OCI-LY7 (cell line): ENCODE results near the gene PPP1R12C. TPM values are rescaled to one million over a fixed set of nuclear protein-coding genes. Genes with fewer than 3 reads are reported as not detected.

Experiments
- BruUV-seq: library from RNA; stranded (reverse); fragments of 400-500 nt; replicated peaks from 2 replicates; lab custom pipeline; 2021; lab: Mats Ljungman, UMichigan
- CTCF ChIA-PET: fragments of 300-600 bp; sonication (Branson Sonifier 250); formaldehyde crosslinking; loops from one replicate; lab custom pipeline; 2022; ENCODE audit warnings: antibody characterized with exemption; ENCODE audit not compliant: unreplicated experiment; lab: Charles Lee
- POLR2A ChIA-PET: fragments of 300-600 bp; sonication (Branson Sonifier 250); formaldehyde crosslinking; loops from one replicate; lab custom pipeline; 2022; ENCODE audit warnings: antibody characterized with exemption; lab: Charles Lee
- DNase-seq: peaks from one replicate; pipeline ENCODE4 v3.0.0-alpha.2; 2015; ENCODE audit warnings: low spot score
- H2AFZ ChIP-seq: fragments of 200-600 bp; sonication (generic), shearing (Covaris generic); 2 replicates; pipeline ENCODE4 v1.6.1; 2014; ENCODE audit warnings: mild to moderate bottlenecking, antibody characterized with exemption, low read length, moderate library complexity
- H3K27ac ChIP-seq: fragments of 200-600 bp; sonication (generic); 2 replicates; pipeline ENCODE4 v1.5.1; 2014; ENCODE audit warnings: mixed run types, low read depth, mild to moderate bottlenecking, moderate library complexity, low read length, inconsistent platforms; ENCODE audit not compliant: poor library complexity, severe bottlenecking
- H3K36me3 ChIP-seq: fragments of 200-600 bp; sonication (generic); 2 replicates; pipeline ENCODE4 v1.6.1; 2014; ENCODE audit warnings: mild to moderate bottlenecking, antibody characterized with exemption, low read length, moderate library complexity, mixed read lengths; ENCODE audit not compliant: insufficient read depth
- H3K4me1 ChIP-seq: fragments of 200-600 bp; sonication (generic); 2 replicates; pipeline ENCODE4 v1.5.1; 2014; ENCODE audit warnings: mild to moderate bottlenecking, low read length; ENCODE audit not compliant: insufficient read depth, poor library complexity, severe bottlenecking
- H3K4me2 ChIP-seq: fragments of 200-600 bp; sonication (generic); 2 replicates; pipeline ENCODE4 v1.6.1; 2014; ENCODE audit warnings: mild to moderate bottlenecking, low read length
- H3K4me3 ChIP-seq: fragments of 200-600 bp; sonication (generic); 2 replicates; pipeline ENCODE4 v1.5.1; 2014; ENCODE audit warnings: mild to moderate bottlenecking, low read depth, low read length; ENCODE audit not compliant: poor library complexity, severe bottlenecking
- H3K79me2 ChIP-seq: fragments of 200-600 bp; sonication (generic); 2 replicates; pipeline ENCODE4 v1.6.1; 2016; ENCODE audit warnings: low read depth, mild to moderate bottlenecking, low read length, moderate library complexity, mixed read lengths; ENCODE audit not compliant: insufficient read depth
- H3K9me2 ChIP-seq: fragments of 200-600 bp; sonication (generic); 2 replicates; pipeline ENCODE4 v1.6.1; 2016; ENCODE audit warnings: mild to moderate bottlenecking, low read length, mixed read lengths; ENCODE audit not compliant: insufficient read depth
- H3K9me3 ChIP-seq: fragments of 200-600 bp; sonication (generic); 2 replicates; pipeline ENCODE4 v1.6.1; 2014; ENCODE audit warnings: mild to moderate bottlenecking, mixed run types, low read length, mixed read lengths
- H4K20me1 ChIP-seq: fragments of 200-600 bp; sonication (generic); 2 replicates; pipeline ENCODE4 v1.6.1; 2014; ENCODE audit warnings: mild to moderate bottlenecking, antibody characterized with exemption, low read length, moderate library complexity, mixed read lengths; ENCODE audit not compliant: insufficient read depth
- CTCF ChIP-seq: fragments of 200-600 bp; sonication (generic); conservative IDR thresholded peaks from 2 replicates; pipeline ENCODE4 v1.5.1; 2014; ENCODE audit warnings: mild to moderate bottlenecking, antibody characterized with exemption, low read length, moderate library complexity, mixed read lengths
- EZH2phosphoT487 ChIP-seq: fragments of 200-600 bp; sonication (generic); IDR thresholded peaks from 2 replicates; pipeline ENCODE4 v1.6.1; 2018; ENCODE audit warnings: low read depth, borderline replicate concordance, mild to moderate bottlenecking, mixed run types, antibody characterized with exemption, low read length, moderate library complexity, mixed read lengths
- intact Hi-C: fragments of 100-400 bp; cut with micrococcal nuclease; formaldehyde crosslinking; loops from one replicate; pipeline ENCODE4 v1.10.0; 2022; ENCODE audit not compliant: unreplicated experiment
- total RNA-seq, 2 experiments: library from RNA; depleted of rRNA in 1 of 2; stranded (reverse); fragments of >200 nt in 1 of 2; shearing (Covaris generic) in 1 of 2; gene quantifications; 2 replicates each; pipeline ENCODE4 v1.2.3, GENCODE V29; 2014 to 2022

PPP1R12C gene
- total RNA-seq, 2 experiments from 2014 or later, result 177 to 211 TPM

- H4K20me1 ChIP-seq, result peaks cover 19% of the 10 kb centered on the region
- H3K27ac ChIP-seq, result peak overlapping the region; percentile 84
- peak; percentile 79 for TF ChIP-seq CTCF
- TF ChIP-seq EZH2phosphoT487, result no peak
- no TSS peak for BruUV-seq
- DNase-seq, result peak; percentile 87
- no peaks in the 10 kb centered on the region for H3K9me3 ChIP-seq
- H3K4me1 ChIP-seq, result peaks cover 35% of the 10 kb centered on the region
- H3K4me3 ChIP-seq, result peak overlapping the region; percentile 86
- no peak overlapping the region for H2AFZ ChIP-seq
- peak overlapping the region; percentile 96 for H3K4me2 ChIP-seq
- peaks cover 65% of the 10 kb centered on the region for H3K79me2 ChIP-seq
- peaks cover 64% of the 10 kb centered on the region for H3K36me3 ChIP-seq
- intact Hi-C loops, result loop anchor here (1.0 kb wide), 1 partner anchor 22 kb away; no protein-coding TSS in a partner anchor
- no peaks in the 10 kb centered on the region for H3K9me2 ChIP-seq
- ChIA-PET POLR2A (no interaction called here), CTCF (no interaction called here)
Observed at GRCh38 chr19:55112777-55113569, 4.5 kb downstream of the PPP1R12C start.

- Histone ChIP-seq H3K9me3 (no peaks in the 10 kb centered on the region), H4K20me1 (peaks cover 19% of the 10 kb centered on the region), H3K27ac (peak overlapping the region; percentile 84), H2AFZ (no peak overlapping the region), H3K36me3 (peaks cover 65% of the 10 kb centered on the region), H3K79me2 (peaks cover 63% of the 10 kb centered on the region), H3K4me1 (peaks cover 34% of the 10 kb centered on the region), H3K4me2 (peak overlapping the region; percentile 96), H3K4me3 (peak overlapping the region; percentile 86), H3K9me2 (no peaks in the 10 kb centered on the region)
- no TSS peak for BruUV-seq
- intact Hi-C loops, result no loop called here
- no peak for TF ChIP-seq CTCF
- TF ChIP-seq EZH2phosphoT487, result no peak
- no peak for DNase-seq
- ChIA-PET CTCF (no interaction called here), POLR2A (no interaction called here)
Observed at GRCh38 chr19:55112246-55112776, 5.1 kb downstream of the PPP1R12C start.
